NCI-H2171 (cell line): Measurements from ENCODE around the gene UBAC1.
A peak's percentile ranks its signal among the peaks of the same experiment; 100 is the strongest.

Experiments
- DNase-seq: peaks from one replicate; lab custom pipeline; 2025; lab: John Stamatoyannopoulos, UW

Gene UBAC1

DNA sequence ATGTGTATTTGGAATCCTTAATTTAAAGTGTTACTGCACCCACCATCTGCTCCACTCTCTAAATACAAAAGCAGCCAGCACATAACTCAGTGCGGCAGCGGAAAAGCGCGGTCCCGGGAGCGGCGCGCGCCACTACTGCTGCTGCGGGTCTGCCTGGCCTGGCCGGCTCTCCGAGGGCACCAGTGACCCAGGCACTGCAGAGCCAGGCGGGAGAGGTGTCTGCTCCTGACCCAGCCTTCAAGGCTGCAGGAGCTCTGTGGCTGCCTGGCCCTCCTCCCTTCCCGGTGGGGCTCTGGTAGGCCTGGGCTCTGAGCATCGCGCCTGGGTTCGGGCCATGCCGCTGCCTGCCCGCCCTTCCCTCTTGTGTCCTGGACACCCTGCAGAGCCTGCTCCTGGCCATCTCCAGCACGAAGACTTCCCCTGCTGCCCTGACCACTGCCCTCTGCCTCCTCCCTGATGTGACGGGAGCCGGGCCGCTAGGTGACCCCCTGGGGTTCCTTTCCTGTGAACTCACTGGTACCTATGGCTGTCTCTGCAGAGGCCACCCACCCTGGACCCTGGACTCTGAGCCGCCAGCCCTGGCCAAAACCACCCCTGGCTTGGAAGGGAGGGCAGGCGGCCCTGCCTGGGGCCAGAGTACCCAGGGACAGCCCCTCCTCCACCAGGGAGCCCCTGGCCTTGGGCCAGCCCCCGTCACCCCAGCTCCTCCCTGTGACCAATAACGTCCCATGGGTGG lies 32.8 kb upstream of the UBAC1 start:
- DNase-seq, result no peak

- no peak for DNase-seq
These were observed 32.2 kb upstream of the UBAC1 start for GRCh38 chr9:135993409-135993742.

DNA sequence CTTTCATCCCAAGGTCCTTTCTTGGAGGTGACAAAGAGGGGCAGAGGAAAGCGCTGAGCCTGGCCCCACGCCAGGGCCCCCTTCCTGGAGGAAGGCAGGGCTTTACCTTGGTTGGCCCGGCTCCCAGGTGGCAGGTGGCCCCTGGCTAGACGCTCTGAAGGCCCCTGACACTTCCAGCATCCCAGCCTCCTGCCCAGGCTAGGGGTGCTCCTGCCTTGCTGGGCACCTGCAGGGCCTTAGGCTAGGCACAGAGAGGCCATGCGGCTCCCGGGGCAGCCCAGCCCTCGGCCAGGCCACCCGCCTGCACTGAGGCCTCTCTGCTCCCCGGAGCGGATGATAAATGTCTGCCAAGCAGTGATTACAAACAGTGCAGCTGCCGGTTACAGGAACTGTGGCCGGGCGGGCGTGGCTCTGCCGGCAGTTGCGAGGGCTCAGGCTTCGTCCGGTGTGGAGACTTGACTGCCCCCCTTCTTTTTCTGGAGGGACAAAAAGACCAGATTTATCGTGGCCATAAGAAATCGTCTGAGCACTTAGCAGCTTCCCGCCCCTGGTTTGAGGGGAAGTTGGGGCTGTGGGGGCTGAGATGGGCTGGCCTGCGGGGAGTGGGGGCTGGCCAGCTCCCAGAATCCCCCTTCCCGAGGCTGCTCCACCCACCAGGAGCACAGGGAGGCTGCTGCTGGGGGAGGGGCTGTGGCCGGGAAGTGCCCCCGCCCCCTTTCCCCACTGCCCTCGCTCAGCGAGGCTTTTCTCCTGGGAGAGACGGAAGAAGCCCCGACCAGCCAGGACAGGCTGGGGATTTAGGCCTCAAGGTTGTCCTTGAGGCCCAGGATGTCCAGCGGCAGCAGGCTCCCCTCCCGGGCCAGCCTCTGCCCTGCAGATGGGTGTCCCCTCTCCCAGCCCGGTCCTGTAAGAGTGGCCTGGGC lies 31.6 kb upstream of the UBAC1 start:
- peak; percentile 72 for DNase-seq

DNA sequence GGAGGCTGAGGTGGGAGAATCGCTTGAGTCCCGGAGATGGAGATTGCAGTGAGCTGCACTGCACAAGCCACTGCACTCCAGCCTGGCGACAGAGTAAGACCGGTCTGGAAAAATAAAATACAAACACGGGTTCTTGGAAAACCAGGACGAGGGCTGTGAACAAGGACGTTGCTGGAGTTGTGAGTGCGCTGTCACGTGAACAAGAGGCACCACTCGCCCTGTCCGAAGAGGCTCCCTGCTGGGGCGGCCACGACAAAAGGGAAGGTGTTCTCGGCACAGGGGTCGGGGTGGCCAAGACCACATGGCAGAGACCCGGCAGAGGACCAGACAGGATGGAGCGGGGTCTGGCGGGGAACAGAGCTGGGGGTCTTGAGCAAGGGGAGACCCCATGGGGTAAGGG lies 30.6 kb upstream of the UBAC1 start:
- no peak for DNase-seq

DNA sequence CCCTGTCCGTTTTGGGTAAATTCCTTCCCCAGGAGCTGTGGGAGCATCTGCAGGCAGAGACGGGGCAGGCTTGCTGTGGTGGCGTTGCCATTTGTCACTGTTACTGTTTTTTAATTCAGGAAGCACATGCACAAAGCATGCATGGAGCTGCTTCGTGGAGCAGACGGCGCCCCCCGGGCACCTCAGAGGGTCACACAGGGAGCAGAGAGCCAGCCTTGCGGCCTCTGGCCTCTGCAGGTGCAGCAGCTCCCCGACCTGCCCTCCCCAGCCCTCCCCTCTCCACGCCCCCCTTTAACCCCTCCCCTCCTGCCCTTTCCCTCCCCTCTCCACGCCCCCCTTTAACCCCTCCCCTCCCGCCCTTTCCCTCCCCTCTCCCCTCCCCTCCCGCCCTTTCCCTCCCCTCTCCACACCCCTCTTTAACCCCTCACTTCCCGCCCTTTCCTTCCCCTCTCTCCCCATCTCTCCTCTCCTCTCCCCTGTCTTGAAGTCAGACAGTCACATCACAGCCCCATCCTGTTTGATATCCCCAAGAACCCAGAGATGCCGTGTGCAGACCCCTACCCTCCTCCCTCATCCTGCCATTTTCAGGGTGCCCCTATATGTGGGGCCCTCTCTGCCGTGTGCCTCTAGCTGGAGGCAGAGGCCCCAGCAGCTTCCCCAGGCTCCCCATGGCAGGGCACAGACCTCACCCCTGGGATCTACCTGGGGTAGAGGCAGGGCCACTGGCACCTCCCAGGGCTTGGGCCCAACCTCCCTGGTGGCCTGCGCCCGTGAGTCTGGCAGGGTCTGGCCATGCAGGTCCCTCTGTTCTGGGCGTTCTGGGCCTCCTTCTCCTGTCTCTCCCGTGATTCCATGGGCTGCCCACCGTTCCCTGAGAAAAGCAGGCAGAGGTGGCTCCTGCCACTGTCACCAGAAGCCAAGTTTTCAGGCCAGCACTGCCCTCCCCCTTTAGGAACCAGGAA lies 29.6 kb upstream of the UBAC1 start:
- peak; percentile 100 for DNase-seq

DNA sequence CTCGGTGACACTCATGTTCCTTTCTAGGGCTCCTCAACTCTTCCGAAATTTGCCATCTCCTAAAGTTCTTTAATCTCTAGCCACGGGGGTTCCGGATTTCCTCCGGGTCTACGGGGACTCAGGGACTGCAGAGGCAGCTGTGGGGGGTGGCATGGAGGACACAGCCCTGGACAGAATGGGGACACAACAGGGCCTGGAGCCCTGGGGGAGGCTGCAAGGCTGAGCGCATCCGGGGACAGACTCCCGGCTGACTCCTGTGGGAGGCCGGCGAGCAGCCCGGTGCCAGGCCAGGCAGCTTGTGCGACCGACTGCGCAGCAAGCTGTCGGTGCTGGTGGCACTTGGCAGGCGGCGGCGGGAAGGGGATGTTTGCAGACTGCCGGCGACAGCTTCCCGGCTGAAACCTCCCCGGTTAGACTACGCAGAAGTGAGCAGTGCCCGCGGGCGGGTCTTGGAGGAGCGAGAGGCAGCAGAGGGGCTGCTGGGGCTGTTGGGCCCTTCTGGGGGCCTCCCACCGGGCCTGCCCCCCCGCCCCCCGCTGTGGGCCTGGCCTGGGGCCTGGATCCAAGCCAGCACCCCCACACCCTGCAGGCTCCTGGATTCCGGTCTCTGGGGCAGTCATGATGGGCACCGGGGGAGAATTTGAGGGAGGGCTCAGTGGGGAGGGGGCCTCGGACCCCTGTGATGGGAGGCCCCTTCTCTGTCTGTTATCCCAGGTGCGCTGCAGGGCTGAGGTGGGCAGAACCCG lies 28.7 kb upstream of the UBAC1 start:
- peak; percentile 87 for DNase-seq

- DNase-seq, result no peak
These were observed 28.0 kb upstream of the UBAC1 start for GRCh38 chr9:135989157-135989556.

DNA sequence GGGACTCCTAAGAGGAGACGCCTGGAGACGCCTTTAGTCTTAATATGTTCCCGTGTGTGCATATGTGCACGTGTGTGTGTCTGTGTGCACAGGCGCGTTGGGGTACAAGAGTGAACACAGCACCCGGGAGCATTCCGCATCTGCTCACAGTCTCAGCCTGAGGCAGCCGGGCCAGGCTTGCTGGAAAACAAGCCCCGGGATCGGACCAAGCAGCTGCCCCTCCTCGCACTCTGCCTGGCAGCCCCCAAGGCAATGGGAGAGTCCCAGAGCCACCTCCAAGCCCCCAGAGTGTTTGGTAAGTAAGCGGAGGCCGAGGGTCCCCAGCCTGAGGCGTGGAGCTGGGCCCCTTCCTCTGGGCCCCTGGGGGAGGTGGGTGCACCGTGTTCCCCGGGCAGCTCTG lies 27.3 kb upstream of the UBAC1 start:
- DNase-seq, result no peak

- DNase-seq, result no peak
These were observed 26.7 kb upstream of the UBAC1 start for GRCh38 chr9:135987838-135988404.

- DNase-seq, result no peak
These were observed 25.4 kb upstream of the UBAC1 start for GRCh38 chr9:135986605-135987004.

DNA sequence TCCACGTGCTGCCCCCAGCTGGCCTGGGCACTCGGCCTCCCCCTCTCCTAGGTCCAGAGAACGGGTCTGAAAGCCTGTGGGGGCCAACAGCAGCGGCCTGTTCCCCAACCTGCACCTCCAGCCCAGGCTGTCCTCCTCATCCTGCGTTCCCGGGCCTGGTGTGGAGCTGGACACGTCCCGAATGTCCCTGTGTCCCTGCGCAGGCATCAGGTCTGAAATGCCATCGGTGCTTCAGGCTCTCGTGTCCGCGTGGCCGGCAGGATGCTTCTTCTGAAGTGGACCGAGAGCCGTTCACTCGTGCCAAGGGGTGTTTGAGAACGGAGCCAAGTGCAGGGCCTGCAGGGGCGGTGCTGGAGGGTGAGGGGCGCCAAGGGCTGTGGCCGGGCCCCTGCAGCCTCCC lies 24.7 kb upstream of the UBAC1 start:
- DNase-seq, result no peak

GRCh38 chr9:135985459-135985774 lies 24.2 kb upstream of the UBAC1 start:
- no peak for DNase-seq

GRCh38 chr9:135984072-135984710 lies 23.0 kb upstream of the UBAC1 start:
- DNase-seq, result no peak

DNA sequence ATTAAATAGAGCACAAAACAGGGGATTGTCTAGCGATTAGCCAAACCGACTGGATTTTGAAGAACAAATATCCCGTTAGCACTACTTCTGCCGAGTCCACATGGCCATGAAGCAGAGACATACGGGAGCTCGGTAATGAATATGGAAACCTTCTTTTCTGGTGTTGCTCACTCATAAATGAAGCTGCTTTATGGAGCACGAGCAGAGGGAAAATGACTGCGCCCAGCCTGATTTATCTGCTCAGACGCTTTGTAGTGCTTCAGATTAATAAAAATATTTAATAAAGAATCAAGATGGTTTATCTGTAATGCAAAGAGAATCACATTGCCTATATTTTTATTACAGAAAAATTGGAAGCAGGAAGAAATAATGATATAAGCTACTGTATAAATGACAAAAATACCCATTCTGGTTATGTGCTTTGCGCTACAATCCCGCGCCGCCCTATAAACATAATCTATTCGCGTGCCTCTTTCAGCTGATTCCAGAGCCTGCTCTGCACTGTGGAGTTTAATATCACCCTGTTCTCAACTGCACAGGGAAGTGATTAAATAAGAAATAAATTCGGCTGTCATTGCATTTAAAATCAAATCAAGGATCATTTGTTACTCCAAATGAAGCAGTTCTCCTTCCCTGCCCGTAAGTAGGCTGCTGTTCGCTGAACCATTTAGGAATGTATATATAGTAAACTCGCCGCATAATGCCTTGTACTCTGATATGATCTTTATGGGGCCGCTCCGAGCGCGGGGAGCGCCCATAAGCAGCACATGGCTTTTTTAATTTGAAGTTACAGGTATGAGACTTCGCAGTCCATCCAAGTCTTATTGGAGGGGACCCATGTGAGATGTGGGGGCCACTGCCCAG lies 22.3 kb upstream of the UBAC1 start:
- no peak for DNase-seq

DNA sequence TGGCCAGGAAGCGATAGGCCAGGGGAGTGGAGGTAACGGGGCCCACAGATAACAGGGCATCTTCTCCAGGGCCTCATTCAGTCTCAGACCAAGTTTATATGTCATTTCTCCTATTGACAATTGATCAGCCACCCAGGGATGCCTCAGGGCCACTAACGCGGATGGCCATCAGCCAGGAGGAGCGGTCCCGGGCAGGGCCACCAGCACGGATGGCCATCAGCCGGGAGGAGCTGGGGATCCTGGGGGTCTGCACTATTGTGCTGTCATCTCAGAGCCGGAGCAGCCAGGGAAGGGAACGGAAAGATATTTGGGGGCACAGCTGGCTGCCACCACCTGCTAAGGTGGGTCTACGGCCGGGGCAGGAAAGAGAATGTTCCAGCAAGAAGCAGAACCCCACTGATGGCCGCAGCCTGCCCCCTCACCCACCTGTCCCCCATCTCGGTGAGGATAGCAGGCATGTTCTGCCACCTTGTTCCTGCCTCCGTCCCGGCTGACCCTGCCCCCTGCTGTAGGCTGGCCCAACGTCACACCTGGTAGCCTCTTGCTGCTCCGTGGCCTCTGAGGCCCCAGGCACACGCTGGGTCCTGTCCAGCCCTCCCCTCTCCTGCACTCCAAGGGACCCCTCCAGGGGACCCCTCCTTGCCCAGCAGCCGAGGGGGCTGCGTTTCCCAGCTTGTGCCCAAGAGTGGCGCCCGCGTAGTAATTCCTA lies 21.5 kb upstream of the UBAC1 start:
- no peak for DNase-seq

GRCh38 chr9:135980926-135981630 lies 19.9 kb upstream of the UBAC1 start:
- no peak for DNase-seq

DNA sequence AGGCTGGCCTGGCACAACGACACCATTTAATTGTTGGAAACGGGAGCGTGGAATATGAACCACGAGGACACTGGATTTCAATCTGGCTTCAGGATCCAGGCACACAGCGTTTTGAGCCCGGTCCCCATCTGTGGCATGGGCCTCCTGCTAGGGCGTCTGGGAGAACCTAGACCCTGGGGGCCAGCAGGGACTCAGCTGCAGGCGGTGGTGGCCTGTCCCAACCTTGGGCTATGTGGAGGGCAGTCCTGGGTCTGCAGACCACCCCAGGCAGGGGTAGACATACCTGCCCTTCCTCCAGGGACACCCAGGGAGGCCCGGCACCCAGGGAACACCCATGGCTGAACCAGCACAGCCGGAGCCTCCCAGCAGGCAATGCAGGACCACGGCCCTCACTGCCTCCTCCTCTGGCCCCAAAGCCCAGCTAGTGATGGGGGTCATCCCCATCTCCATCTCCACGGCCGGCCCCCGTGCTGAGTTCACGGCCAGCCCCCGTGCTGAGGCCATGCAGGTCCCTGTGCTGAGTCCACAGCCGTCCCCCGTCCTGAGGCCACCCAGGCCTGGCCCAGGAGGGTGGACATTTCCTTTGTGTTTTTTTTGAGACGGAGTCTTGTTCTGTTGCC lies 18.5 kb upstream of the UBAC1 start:
- no peak for DNase-seq
